CD8-positive, alpha-beta memory T cell (primary cell): ENCODE data around the gene DACT1. TPM values are rescaled to one million over a fixed set of nuclear protein-coding genes. Genes with fewer than 3 reads are reported as not detected.

Source experiments
- CTCF ChIA-PET: fragments of 350-600 bp; sonication (Branson Sonifier 250); formaldehyde crosslinking; loops from one replicate; lab custom pipeline; 2021; ENCODE audit warnings: antibody characterized with exemption; lab: Charles Lee
- POLR2A ChIA-PET: fragments of 350-600 bp; sonication (Branson Sonifier 250); formaldehyde crosslinking; loops from one replicate; lab custom pipeline; 2021; ENCODE audit warnings: antibody characterized with exemption; lab: Charles Lee
- DNase-seq, 5 donors: peaks; one replicate each; pipeline versions ENCODE4 v3.0.0 to v3.0.0-alpha.2; 2020 to 2022; ENCODE audit warnings: mixed read lengths in 1 of 5
- H3K27ac ChIP-seq: one replicate; pipeline ENCODE4 v1.7.0; 2013; ENCODE audit warnings: low read depth, mild to moderate bottlenecking, low read length, moderate library complexity
- H3K27me3 ChIP-seq: 2 replicates; pipeline ENCODE4 v1.7.0; 2013; ENCODE audit warnings: low read length, mild to moderate bottlenecking; ENCODE audit not compliant: insufficient read depth, poor library complexity, severe bottlenecking
- H3K36me3 ChIP-seq: 2 replicates; pipeline ENCODE4 v1.7.0; 2013; ENCODE audit warnings: mild to moderate bottlenecking, low read length, moderate library complexity; ENCODE audit not compliant: insufficient read depth
- H3K4me1 ChIP-seq: 2 replicates; pipeline ENCODE4 v1.7.0; 2013; ENCODE audit warnings: mild to moderate bottlenecking, low read length, moderate library complexity; ENCODE audit not compliant: insufficient read depth
- H3K4me3 ChIP-seq: 2 replicates; pipeline ENCODE4 v1.7.0; 2013; ENCODE audit warnings: mild to moderate bottlenecking, low read length
- H3K9me3 ChIP-seq: 2 replicates; pipeline ENCODE4 v1.7.0; 2013; ENCODE audit warnings: mild to moderate bottlenecking, low read length
- H3K27ac Mint-ChIP-seq, 8 donors: one replicate each; pipeline ENCODE4 v1.8.0; 2020 to 2021; ENCODE audit warnings: mixed read lengths in 8 of 8, mild to moderate bottlenecking in 6 of 8, inconsistent platforms in 3 of 8, moderate library complexity in 3 of 8
- H3K27me3 Mint-ChIP-seq, 2 donors: one replicate each; pipeline ENCODE4 v1.8.0; 2020 to 2021; ENCODE audit warnings: mixed read lengths in 2 of 2, mild to moderate bottlenecking in 1 of 2, moderate library complexity in 1 of 2
- H3K36me3 Mint-ChIP-seq, 3 donors: one replicate each; pipeline ENCODE4 v1.8.0; 2020 to 2021; ENCODE audit warnings: mixed read lengths in 3 of 3, inconsistent platforms in 1 of 3, mild to moderate bottlenecking in 1 of 3
- H3K4me1 Mint-ChIP-seq, 3 donors: one replicate each; pipeline ENCODE4 v1.8.0; 2020 to 2021; ENCODE audit warnings: mixed read lengths in 3 of 3, inconsistent platforms in 1 of 3, mild to moderate bottlenecking in 1 of 3
- H3K4me3 Mint-ChIP-seq, 7 donors: one replicate each; pipeline ENCODE4 v1.8.0; 2020 to 2021; ENCODE audit warnings: mixed read lengths in 7 of 7, mild to moderate bottlenecking in 6 of 7, moderate library complexity in 4 of 7, inconsistent platforms in 2 of 7
- H3K9me3 Mint-ChIP-seq, 5 donors: one replicate each; pipeline ENCODE4 v1.8.0; 2020 to 2022; ENCODE audit warnings: mixed read lengths in 5 of 5, mild to moderate bottlenecking in 3 of 5, moderate library complexity in 2 of 5, inconsistent platforms in 1 of 5
- polyA plus RNA-seq: library from polyadenylated mRNA; unstranded; fragments of 300-500 nt; fragmentation: Illumina TruSeq; gene quantifications from one replicate; pipeline ENCODE4 v1.2.3, GENCODE V29; 2021
- total RNA-seq, 2 experiments: library from RNA; stranded (reverse); gene quantifications; one replicate each; pipeline ENCODE4 v1.2.3, GENCODE V29; 2021

The DACT1 gene
- total and polyA plus RNA-seq, 3 experiments from 2014 or later: 0.12 to 0.42 (median 0.15) TPM

- no peaks in the 10 kb centered on the region for H3K36me3 Mint-ChIP-seq
- H3K36me3 ChIP-seq: no peaks in the 10 kb centered on the region
- DNase-seq: no peak
- no peaks in the 10 kb centered on the region for H3K27me3 ChIP-seq
- peaks cover 0 to 1% (median 0%) of the 10 kb centered on the region in 3 donors for H3K4me1 Mint-ChIP-seq
- ChIA-PET POLR2A (no interaction called here), CTCF (no interaction called here)
- peaks cover 23% of the 10 kb centered on the region for H3K4me1 ChIP-seq
- H3K27ac ChIP-seq: no peak overlapping the region
- H3K4me3 ChIP-seq: no peak overlapping the region
- H3K27me3 Mint-ChIP-seq: peaks cover 5 to 20% of the 10 kb centered on the region in 2 donors
- H3K9me3 ChIP-seq: no peaks in the 10 kb centered on the region
- no peak overlapping the region for H3K4me3 Mint-ChIP-seq
- H3K9me3 Mint-ChIP-seq: peaks cover 0 to 2% (median 0%) of the 10 kb centered on the region in 5 donors
- H3K27ac Mint-ChIP-seq: no peak overlapping the region
Measured at GRCh38 chr14:58663494-58664111, 25.8 kb downstream of the DACT1 start.

- Mint-ChIP-seq H3K36me3 (no peaks in the 10 kb centered on the region), H3K4me1 (peaks cover 0 to 1% (median 0%) of the 10 kb centered on the region in 3 donors), H3K4me3 (no peak overlapping the region), H3K27me3 (peaks cover 2 to 19% of the 10 kb centered on the region in 2 donors), H3K27ac (no peak overlapping the region), H3K9me3 (peaks cover 0 to 2% (median 0%) of the 10 kb centered on the region in 5 donors)
- Histone ChIP-seq H3K4me1 (peaks cover 23% of the 10 kb centered on the region), H3K9me3 (no peaks in the 10 kb centered on the region), H3K27ac (no peak overlapping the region), H3K36me3 (no peaks in the 10 kb centered on the region), H3K4me3 (no peak overlapping the region), H3K27me3 (no peaks in the 10 kb centered on the region)
- CTCF ChIA-PET: no interaction called here
- POLR2A ChIA-PET: no interaction called here
- DNase-seq: no peak
Measured at GRCh38 chr14:58665773-58666500, 28.2 kb downstream of the DACT1 start.

GRCh38 chr14:58666737-58667136, 29.0 kb downstream of the DACT1 start:
- no peak overlapping the region for H3K27ac ChIP-seq
- no peaks in the 10 kb centered on the region for H3K9me3 ChIP-seq
- peaks cover 2 to 20% of the 10 kb centered on the region in 2 donors for H3K27me3 Mint-ChIP-seq
- H3K4me1 ChIP-seq: peaks cover 19% of the 10 kb centered on the region
- H3K9me3 Mint-ChIP-seq: peaks cover 0 to 2% (median 0%) of the 10 kb centered on the region in 5 donors
- H3K4me1 Mint-ChIP-seq: peaks cover 0 to 1% (median 0%) of the 10 kb centered on the region in 3 donors
- H3K27me3 ChIP-seq: no peaks in the 10 kb centered on the region
- ChIA-PET POLR2A (no interaction called here), CTCF (no interaction called here)
- no peaks in the 10 kb centered on the region for H3K36me3 Mint-ChIP-seq
- H3K4me3 Mint-ChIP-seq: no peak overlapping the region
- no peak overlapping the region for H3K27ac Mint-ChIP-seq
- no peak overlapping the region for H3K4me3 ChIP-seq
- no peaks in the 10 kb centered on the region for H3K36me3 ChIP-seq
- DNase-seq: no peak

- Mint-ChIP-seq H3K4me1 (no peaks in the 10 kb centered on the region), H3K4me3 (no peak overlapping the region), H3K36me3 (no peaks in the 10 kb centered on the region), H3K27ac (no peak overlapping the region), H3K27me3 (peaks cover 5 to 25% of the 10 kb centered on the region in 2 donors), H3K9me3 (peaks cover 0 to 2% (median 0%) of the 10 kb centered on the region in 5 donors)
- Histone ChIP-seq H3K4me1 (peaks cover 7% of the 10 kb centered on the region), H3K9me3 (no peaks in the 10 kb centered on the region), H3K4me3 (no peak overlapping the region), H3K27me3 (no peaks in the 10 kb centered on the region), H3K27ac (no peak overlapping the region), H3K36me3 (no peaks in the 10 kb centered on the region)
- ChIA-PET POLR2A (no interaction called here), CTCF (no interaction called here)
- no peak for DNase-seq
Measured at GRCh38 chr14:58667900-58668299, 30.1 kb downstream of the DACT1 start.

GRCh38 chr14:58668848-58669480, 31.2 kb downstream of the DACT1 start:
- H3K9me3 Mint-ChIP-seq: peaks cover 0 to 2% (median 0%) of the 10 kb centered on the region in 5 donors
- H3K4me1 Mint-ChIP-seq: no peaks in the 10 kb centered on the region
- no peak overlapping the region for H3K27ac ChIP-seq
- no peaks in the 10 kb centered on the region for H3K27me3 ChIP-seq
- ChIA-PET POLR2A (no interaction called here), CTCF (no interaction called here)
- H3K36me3 ChIP-seq: no peaks in the 10 kb centered on the region
- no peaks in the 10 kb centered on the region for H3K36me3 Mint-ChIP-seq
- H3K4me3 ChIP-seq: no peak overlapping the region
- no peaks in the 10 kb centered on the region for H3K4me1 ChIP-seq
- H3K27me3 Mint-ChIP-seq: peaks cover 5 to 18% of the 10 kb centered on the region in 2 donors
- no peak overlapping the region for H3K4me3 Mint-ChIP-seq
- H3K9me3 ChIP-seq: no peaks in the 10 kb centered on the region
- no peak for DNase-seq
- H3K27ac Mint-ChIP-seq: no peak overlapping the region

GRCh38 chr14:58669556-58670200, 31.9 kb downstream of the DACT1 start:
- ChIA-PET POLR2A (no interaction called here), CTCF (no interaction called here)
- peaks cover 5 to 11% of the 10 kb centered on the region in 2 donors for H3K27me3 Mint-ChIP-seq
- no peaks in the 10 kb centered on the region for H3K36me3 Mint-ChIP-seq
- DNase-seq: no peak
- Histone ChIP-seq H3K36me3 (no peaks in the 10 kb centered on the region), H3K9me3 (no peaks in the 10 kb centered on the region), H3K4me1 (no peaks in the 10 kb centered on the region), H3K4me3 (no peak overlapping the region), H3K27ac (no peak overlapping the region), H3K27me3 (no peaks in the 10 kb centered on the region)
- H3K27ac Mint-ChIP-seq: no peak overlapping the region
- no peaks in the 10 kb centered on the region for H3K4me1 Mint-ChIP-seq
- no peak overlapping the region for H3K4me3 Mint-ChIP-seq
- H3K9me3 Mint-ChIP-seq: peaks cover 0 to 2% (median 0%) of the 10 kb centered on the region in 5 donors

GRCh38 chr14:58671024-58671423, 33.3 kb downstream of the DACT1 start:
- Mint-ChIP-seq H3K27me3 (peaks cover 5 to 11% of the 10 kb centered on the region in 2 donors), H3K4me1 (no peaks in the 10 kb centered on the region), H3K27ac (no peak overlapping the region), H3K4me3 (no peak overlapping the region), H3K36me3 (no peaks in the 10 kb centered on the region), H3K9me3 (peaks cover 0 to 2% (median 0%) of the 10 kb centered on the region in 5 donors)
- CTCF ChIA-PET: no interaction called here
- no peaks in the 10 kb centered on the region for H3K9me3 ChIP-seq
- H3K27ac ChIP-seq: no peak overlapping the region
- POLR2A ChIA-PET: no interaction called here
- H3K36me3 ChIP-seq: no peaks in the 10 kb centered on the region
- no peak for DNase-seq
- no peaks in the 10 kb centered on the region for H3K27me3 ChIP-seq
- no peak overlapping the region for H3K4me3 ChIP-seq
- H3K4me1 ChIP-seq: no peaks in the 10 kb centered on the region

GRCh38 chr14:58671436-58671835, 33.7 kb downstream of the DACT1 start:
- ChIA-PET CTCF (no interaction called here), POLR2A (no interaction called here)
- no peaks in the 10 kb centered on the region for H3K9me3 ChIP-seq
- no peak overlapping the region for H3K4me3 ChIP-seq
- H3K27ac ChIP-seq: no peak overlapping the region
- no peaks in the 10 kb centered on the region for H3K36me3 ChIP-seq
- no peaks in the 10 kb centered on the region for H3K27me3 ChIP-seq
- H3K4me1 ChIP-seq: no peaks in the 10 kb centered on the region
- H3K36me3 Mint-ChIP-seq: no peaks in the 10 kb centered on the region
- no peak for DNase-seq
- H3K27ac Mint-ChIP-seq: no peak overlapping the region
- H3K27me3 Mint-ChIP-seq: peaks cover 5 to 11% of the 10 kb centered on the region in 2 donors
- peaks cover 0 to 2% (median 0%) of the 10 kb centered on the region in 5 donors for H3K9me3 Mint-ChIP-seq
- no peaks in the 10 kb centered on the region for H3K4me1 Mint-ChIP-seq
- no peak overlapping the region for H3K4me3 Mint-ChIP-seq
